Measurements from ENCODE around the gene CETP. TPM values are rescaled to one million over a fixed set of nuclear protein-coding genes. Genes with fewer than 3 reads are reported as not detected.

The CETP gene, protein sequence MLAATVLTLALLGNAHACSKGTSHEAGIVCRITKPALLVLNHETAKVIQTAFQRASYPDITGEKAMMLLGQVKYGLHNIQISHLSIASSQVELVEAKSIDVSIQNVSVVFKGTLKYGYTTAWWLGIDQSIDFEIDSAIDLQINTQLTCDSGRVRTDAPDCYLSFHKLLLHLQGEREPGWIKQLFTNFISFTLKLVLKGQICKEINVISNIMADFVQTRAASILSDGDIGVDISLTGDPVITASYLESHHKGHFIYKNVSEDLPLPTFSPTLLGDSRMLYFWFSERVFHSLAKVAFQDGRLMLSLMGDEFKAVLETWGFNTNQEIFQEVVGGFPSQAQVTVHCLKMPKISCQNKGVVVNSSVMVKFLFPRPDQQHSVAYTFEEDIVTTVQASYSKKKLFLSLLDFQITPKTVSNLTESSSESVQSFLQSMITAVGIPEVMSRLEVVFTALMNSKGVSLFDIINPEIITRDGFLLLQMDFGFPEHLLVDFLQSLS
- polyA plus RNA-seq (2011; rRNA removed), result 0.09 and 0.17 TPM in 2 replicates
- polyA minus RNA-seq (2011; rRNA and poly(A)+ RNA removed), result not detected in 2 replicates

GRCh38 chr16:56961851-56962281, at the start of gene CETP:
TSS of gene CETP (plus strand) at chr16:56961950. CDS start at chr16:56961980, 30 bp downstream.
- ChIA-PET POLR2A (interaction anchor here (1.0 to 1.6 kb wide), 2 partner anchors 16 to 30 kb away, joined by 3 read pairs; no protein-coding TSS in a partner anchor), CTCF (interaction anchor here (0.7 to 1.8 kb wide), 2 partner anchors 10 to 131 kb away, joined by 4 to 8 read pairs; no protein-coding TSS in a partner anchor)
- Histone ChIP-seq H3K27ac (ENCODE audit: low read depth, low read length) (peak within 1 kb of the TSS; percentile 21), H3K27me3 (ENCODE audit: control insufficient read depth, insufficient read depth, low read length) (no peaks in the 10 kb centered on the region), H3K4me3 (ENCODE audit: low read depth, low read length) (no peak within 1 kb of the TSS), H3K9me3 (ENCODE audit: control insufficient read depth, insufficient read depth, low read length) (peaks cover 4% of the 10 kb centered on the region; the same call in 1 of the 2 replicates)
- no peak for TF ChIP-seq CTCF (IDR thresholded peaks at IDR 0.05; ENCODE audit: low read depth, low read length)
- DNase-seq (ENCODE audit: low read depth, low spot score), result no peak

DNA sequence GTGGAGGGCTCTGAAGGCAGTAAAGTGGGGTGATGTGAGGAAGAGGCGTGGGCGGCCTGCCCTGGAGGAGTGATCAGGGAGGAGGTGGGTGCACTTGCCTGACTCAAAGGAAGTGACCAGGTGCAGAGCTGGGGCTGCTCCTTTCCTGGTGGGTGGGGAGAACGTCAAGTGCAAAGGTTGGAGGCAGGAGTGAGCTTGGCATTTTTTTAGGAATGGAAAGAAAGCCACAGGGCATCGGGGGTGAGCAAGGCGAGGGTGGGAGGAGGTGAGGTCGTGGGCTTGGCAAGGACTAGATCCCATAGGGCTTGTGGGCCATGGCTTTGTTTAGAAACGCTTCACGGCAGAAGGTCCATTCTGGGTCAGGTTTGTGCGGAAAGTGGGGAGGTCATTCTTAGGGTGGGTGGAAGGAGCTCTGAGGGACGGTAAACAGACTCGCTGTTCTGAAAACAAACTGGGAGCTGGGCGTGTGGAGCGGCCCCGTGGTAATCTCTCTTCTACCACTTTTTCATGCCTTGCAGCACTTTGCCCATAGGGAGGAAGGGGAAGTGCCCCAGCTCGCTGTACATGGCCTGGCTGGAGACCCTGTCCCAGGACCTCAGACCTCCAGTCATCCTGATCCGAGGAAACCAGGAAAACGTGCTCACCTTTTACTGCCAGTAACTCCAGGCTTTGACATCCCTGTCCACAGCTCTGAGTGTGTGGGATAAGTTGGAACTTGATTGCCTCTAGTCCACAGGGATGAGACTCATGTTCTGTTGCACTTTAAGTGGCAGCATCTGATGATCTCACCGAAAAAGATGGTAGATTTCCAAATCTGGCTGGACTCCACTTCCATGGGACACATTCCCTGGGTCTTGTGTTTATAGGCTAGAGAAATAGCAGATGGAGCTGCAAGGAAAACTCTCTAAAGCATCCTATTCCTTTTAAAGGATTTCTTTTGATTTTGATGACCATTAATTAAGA, 48.7 kb upstream of the CETP start:
- DNase-seq (ENCODE audit: low read depth, low spot score), result no peak
- Histone ChIP-seq H3K27ac (ENCODE audit: low read depth, low read length) (peak overlapping the region; percentile 68), H3K27me3 (ENCODE audit: control insufficient read depth, insufficient read depth, low read length) (no peaks in the 10 kb centered on the region), H3K4me3 (ENCODE audit: low read depth, low read length) (no peak overlapping the region), H3K9me3 (ENCODE audit: control insufficient read depth, insufficient read depth, low read length) (no peaks in the 10 kb centered on the region; the same call in 1 of the 2 replicates)
- TF ChIP-seq CTCF (IDR thresholded peaks at IDR 0.05; ENCODE audit: low read depth, low read length), result no peak
- CTCF ChIA-PET, result interaction anchor here (1.2 to 1.8 kb wide), 2 partner anchors 24 to 46 kb away, joined by 3 to 9 read pairs; no protein-coding TSS in a partner anchor
- POLR2A ChIA-PET, result interaction anchor here (0.5 to 2.9 kb wide), 5 partner anchors 13 to 504 kb away, joined by 3 to 9 read pairs (median 4); no protein-coding TSS in a partner anchor

GRCh38 chr16:56914896-56915295, 46.9 kb upstream of the CETP start:
- Histone ChIP-seq H3K27me3 (ENCODE audit: control insufficient read depth, insufficient read depth, low read length) (no peaks in the 10 kb centered on the region), H3K9me3 (ENCODE audit: control insufficient read depth, insufficient read depth, low read length) (no peaks in the 10 kb centered on the region; the same call in 1 of the 2 replicates), H3K4me3 (ENCODE audit: low read depth, low read length) (no peak overlapping the region), H3K27ac (ENCODE audit: low read depth, low read length) (no peak overlapping the region)
- POLR2A ChIA-PET, result no interaction called here
- no peak for DNase-seq (ENCODE audit: low read depth, low spot score)
- CTCF ChIA-PET, result no interaction called here
- TF ChIP-seq CTCF (IDR thresholded peaks at IDR 0.05; ENCODE audit: low read depth, low read length), result no peak

- no peak for DNase-seq (ENCODE audit: low read depth, low spot score)
- POLR2A ChIA-PET, result no interaction called here
- H3K9me3 ChIP-seq (ENCODE audit: control insufficient read depth, insufficient read depth, low read length), result no peaks in the 10 kb centered on the region; the same call in 1 of the 2 replicates
- CTCF ChIA-PET, result no interaction called here
- H3K27me3 ChIP-seq (ENCODE audit: control insufficient read depth, insufficient read depth, low read length), result peaks cover 2% of the 10 kb centered on the region
- TF ChIP-seq CTCF (IDR thresholded peaks at IDR 0.05; ENCODE audit: low read depth, low read length), result no peak
- H3K4me3 ChIP-seq (ENCODE audit: low read depth, low read length), result no peak overlapping the region
- no peak overlapping the region for H3K27ac ChIP-seq (ENCODE audit: low read depth, low read length)
Measured at GRCh38 chr16:56915336-56916119, 46.2 kb upstream of the CETP start.
